GM12878 (cell line): ENCODE results near the gene ANKRD13B. TPM values are rescaled to one million over a fixed set of nuclear protein-coding genes. Genes with fewer than 3 reads are reported as not detected.
A peak's percentile ranks its signal among the peaks of the same experiment; 100 is the strongest.

Experiments
- ATAC-seq: fragments of 200-7000 bp; cut with Tn5 transposase; 3 replicates; pipeline ENCODE4 v1.9.1; 2020; ENCODE audit warnings: mild to moderate bottlenecking, moderate library complexity
- BruUV-seq: library from RNA; stranded (reverse); fragments of 400-500 nt; replicated peaks from 2 replicates; lab custom pipeline; 2021; lab: Mats Ljungman, UMichigan
- CTCF ChIA-PET: fragments of 300-600 bp; sonication (Branson Sonifier 250); formaldehyde crosslinking; extraction: SDS; loops from one replicate; lab custom pipeline; 2021; ENCODE audit warnings: inconsistent platforms; lab: Yijun Ruan, JAX
- POLR2A ChIA-PET: fragments of 350-600 bp; formaldehyde crosslinking; extraction: SDS; loops from one replicate; lab custom pipeline; 2021; ENCODE audit warnings: inconsistent platforms; lab: Charles Lee
- RAD21 ChIA-PET: fragments of 300-600 bp; sonication (Branson Sonifier 250); formaldehyde crosslinking; loops from one replicate; lab custom pipeline; 2023; ENCODE audit warnings: antibody characterized with exemption; ENCODE audit not compliant: unreplicated experiment; lab: Charles Lee
- SMC1A ChIA-PET: fragments of 300-600 bp; sonication (Branson Sonifier 250); formaldehyde crosslinking; loops from one replicate; lab custom pipeline; 2023; ENCODE audit not compliant: unreplicated experiment, uncharacterized antibody; lab: Charles Lee
- DNase-seq: peaks from one replicate; pipeline ENCODE4 v3.0.0-alpha.2; 2011; ENCODE audit warnings: low read depth, low spot score
- FAIRE-seq: peaks from 3 replicates; lab custom pipeline; 2011; peaks lifted over from hg19 to GRCh38; lab: Jason Lieb, UNC
- H2AFZ ChIP-seq: 2 replicates; pipeline ENCODE4 v1.6.0; 2011; ENCODE audit warnings: low read depth, low read length, control low read depth; ENCODE audit not compliant: control insufficient read depth
- H3K27ac ChIP-seq: 2 replicates; pipeline ENCODE4 v1.5.1; 2011; ENCODE audit warnings: control low read depth; ENCODE audit not compliant: control insufficient read depth, insufficient read depth
- H3K27me3 ChIP-seq, 2 experiments: replicated peaks in 1 of 2; 2 replicates each; pipeline versions ENCODE4 v1.6.0 to v1.6.1; 2011; ENCODE audit warnings: low read length in 1 of 2; ENCODE audit not compliant: control insufficient read depth in 2 of 2, insufficient read depth in 2 of 2
- H3K36me3 ChIP-seq, 2 experiments: 2 replicates each; pipeline ENCODE4 v1.5.1; 2011; ENCODE audit warnings: low read length in 1 of 2; ENCODE audit not compliant: control insufficient read depth in 2 of 2, insufficient read depth in 2 of 2
- H3K4me1 ChIP-seq: 2 replicates; pipeline ENCODE4 v1.6.1; 2011; ENCODE audit warnings: mild to moderate bottlenecking, low read length, moderate library complexity, mixed read lengths; ENCODE audit not compliant: control insufficient read depth, insufficient read depth
- H3K4me2 ChIP-seq: 2 replicates; pipeline ENCODE4 v1.6.0; 2011; ENCODE audit warnings: control low read depth; ENCODE audit not compliant: control insufficient read depth, insufficient read depth
- H3K4me3 ChIP-seq: fragments of 200-600 bp; sonication (generic); 2 replicates; pipeline ENCODE4 v1.5.1; 2016
- H3K79me2 ChIP-seq: 2 replicates; pipeline ENCODE4 v1.6.0; 2011; ENCODE audit warnings: low read length; ENCODE audit not compliant: control insufficient read depth, insufficient read depth
- H3K9ac ChIP-seq: 2 replicates; pipeline ENCODE4 v1.8.0; 2011; ENCODE audit warnings: low read length, control low read depth, mixed read lengths; ENCODE audit not compliant: control insufficient read depth, insufficient read depth
- H3K9me3 ChIP-seq: replicated peaks from 3 replicates; pipeline ENCODE4 v1.5.1; 2011; ENCODE audit warnings: mild to moderate bottlenecking, low read length; ENCODE audit not compliant: control insufficient read depth, insufficient read depth
- H4K20me1 ChIP-seq: 2 replicates; pipeline ENCODE4 v1.6.0; 2011; ENCODE audit not compliant: control insufficient read depth, insufficient read depth
- CREB1 ChIP-seq: IDR thresholded peaks from 2 replicates; pipeline ENCODE4 v1.6.1; 2012; ENCODE audit warnings: low read depth, mild to moderate bottlenecking, inconsistent platforms
- EGR1 ChIP-seq, 2 experiments: IDR thresholded peaks; 1 replicate in 1 of 2; 2 replicates in 1 of 2; pipeline ENCODE4 v1.6.1; 2011 to 2012; ENCODE audit warnings: low read depth in 2 of 2, low read length in 2 of 2, borderline replicate concordance in 1 of 2, mild to moderate bottlenecking in 1 of 2, moderate library complexity in 1 of 2
- IKZF1 ChIP-seq: fragments of 450-650 bp; conservative IDR thresholded peaks from 2 replicates; pipeline ENCODE4 v1.6.1; 2017; ENCODE audit warnings: antibody characterized with exemption, mild to moderate bottlenecking
- JUNB ChIP-seq: IDR thresholded peaks from 2 replicates; pipeline ENCODE4 v1.6.1; 2016; ENCODE audit warnings: antibody characterized with exemption, mild to moderate bottlenecking
- MYC ChIP-seq: IDR thresholded peaks from 2 replicates; pipeline ENCODE4 v1.6.1; 2011; ENCODE audit warnings: mild to moderate bottlenecking, low read length, moderate library complexity, inconsistent platforms; ENCODE audit not compliant: insufficient read depth, insufficient replicate concordance, insufficient read length, severe bottlenecking
- NFIC ChIP-seq: IDR thresholded peaks from 2 replicates; pipeline ENCODE4 v1.6.1; 2012; ENCODE audit warnings: low read depth, mild to moderate bottlenecking, inconsistent platforms, low read length, moderate library complexity
- NRF1 ChIP-seq: conservative IDR thresholded peaks from 2 replicates; pipeline ENCODE4 v1.6.1; 2011; ENCODE audit warnings: mild to moderate bottlenecking, low read depth, low read length, improper control_type of control experiment
- POLR2AphosphoS5 ChIP-seq: IDR thresholded peaks from 2 replicates; pipeline ENCODE4 v1.6.1; 2011; ENCODE audit warnings: mild to moderate bottlenecking, low read length, inconsistent platforms
- RAD51 ChIP-seq: fragments of 450-650 bp; IDR thresholded peaks from 2 replicates; pipeline ENCODE4 v1.6.1; 2016; ENCODE audit warnings: moderate library complexity, mild to moderate bottlenecking, inconsistent platforms
- SUZ12 ChIP-seq: fragments of 200-600 bp; sonication (generic); IDR thresholded peaks from one replicate; pipeline ENCODE4 v1.6.1; 2018; ENCODE audit warnings: antibody characterized with exemption, mild to moderate bottlenecking; ENCODE audit not compliant: unreplicated experiment
- TCF3 ChIP-seq: IDR thresholded peaks from 2 replicates; pipeline ENCODE4 v1.6.1; 2012; ENCODE audit warnings: low read depth, mild to moderate bottlenecking, low read length, borderline replicate concordance; ENCODE audit not compliant: insufficient read depth
- ZNF24 ChIP-seq: fragments of 450-650 bp; IDR thresholded peaks from 2 replicates; pipeline ENCODE4 v1.6.1; 2017; ENCODE audit warnings: antibody characterized with exemption, mild to moderate bottlenecking
- ZSCAN29 ChIP-seq: fragments of 450-650 bp; IDR thresholded peaks from 2 replicates; pipeline ENCODE4 v1.6.1; 2017; ENCODE audit warnings: mild to moderate bottlenecking, moderate library complexity
- whole genome bisulfite sequencing: methylation state at CpG from one replicate; pipeline ENCODE4 v1.1.6; 2016; ENCODE audit warnings: low lambda C conversion rate; ENCODE audit not compliant: insufficient replicate concordance, insufficient coverage; ENCODE audit errors: missing lambda C conversion rate; 5-methylcytosine and 5-hydroxymethylcytosine counted together
- in situ Hi-C: fragments of 300-500 bp; cut with MboI; formaldehyde crosslinking; loops from 9 replicates; pipeline ENCODE4 v1.14.3; 2018; ENCODE audit warnings: mixed read lengths
- intact Hi-C: fragments of 100-400 bp; cut with micrococcal nuclease; formaldehyde crosslinking; loops from one replicate; pipeline ENCODE4 v1.14.2; 2022; ENCODE audit not compliant: unreplicated experiment
- polyA plus RNA-seq, 11 experiments: library from polyadenylated mRNA; depleted of rRNA in 4 of 11; unstranded in 6 of 11; stranded (reverse) in 5 of 11; fragments of >200 nt; fragmentation: Nextera tagmentation in 4 of 11; fragmentation: Illumina TruSeq in 1 of 11; extraction: Ambion mirVana in 4 of 11; extraction: Trizol in 1 of 11; gene quantifications; 1 replicate in 1 of 11; 2 replicates in 10 of 11; pipeline versions ENCODE4 v1.2.1 to v1.2.3, GENCODE V29; 2011 to 2016; ENCODE audit warnings: inconsistent platforms in 2 of 11, missing spikeins in 2 of 11, low read depth in 1 of 11
- total RNA-seq, 4 experiments: library from RNA; depleted of rRNA in 3 of 4; stranded (reverse); fragments of >200 nt in 3 of 4; fragmentation: Illumina TruSeq in 1 of 4; extraction: Trizol in 1 of 4; gene quantifications; 2 replicates each; pipeline versions ENCODE4 v1.2.1 to v1.2.3, GENCODE V29; 2013 to 2021
- TF ChIP-seq, protein P1 (sequence below): fragments of 450-650 bp; IDR thresholded peaks from 2 replicates; pipeline ENCODE4 v1.6.1; 2017; ENCODE audit warnings: mild to moderate bottlenecking
- TF ChIP-seq, protein P2 (sequence below): fragments of 450-650 bp; IDR thresholded peaks from 2 replicates; pipeline ENCODE4 v1.6.1; 2017; ENCODE audit warnings: borderline replicate concordance

Gene ANKRD13B
- total and polyA plus RNA-seq, 10 of the 15 experiments (the other 5 are each of a cell fraction or from before 2014, with no cell fraction given), result 0.18 to 15.0 (median 2.8) TPM

GRCh38 chr17:29627951-29628350 is 35.0 kb downstream of the ANKRD13B start:
- DNase-seq, result no peak
- BruUV-seq, result no TSS peak
- H3K27ac ChIP-seq, result no peak overlapping the region
- in situ Hi-C loops, result no loop called here
- ChIA-PET CTCF (interaction anchor here (1.4 to 4.5 kb wide), 2 partner anchors 11 kb away, joined by 4 to 33 read pairs; no protein-coding TSS in a partner anchor), RAD21 (no interaction called here)
- TF ChIP-seq POLR2AphosphoS5, result 0 out of 2 replicates have a peak, but pooled peaks have one; percentile 1
- TF ChIP-seq, protein P1, sequence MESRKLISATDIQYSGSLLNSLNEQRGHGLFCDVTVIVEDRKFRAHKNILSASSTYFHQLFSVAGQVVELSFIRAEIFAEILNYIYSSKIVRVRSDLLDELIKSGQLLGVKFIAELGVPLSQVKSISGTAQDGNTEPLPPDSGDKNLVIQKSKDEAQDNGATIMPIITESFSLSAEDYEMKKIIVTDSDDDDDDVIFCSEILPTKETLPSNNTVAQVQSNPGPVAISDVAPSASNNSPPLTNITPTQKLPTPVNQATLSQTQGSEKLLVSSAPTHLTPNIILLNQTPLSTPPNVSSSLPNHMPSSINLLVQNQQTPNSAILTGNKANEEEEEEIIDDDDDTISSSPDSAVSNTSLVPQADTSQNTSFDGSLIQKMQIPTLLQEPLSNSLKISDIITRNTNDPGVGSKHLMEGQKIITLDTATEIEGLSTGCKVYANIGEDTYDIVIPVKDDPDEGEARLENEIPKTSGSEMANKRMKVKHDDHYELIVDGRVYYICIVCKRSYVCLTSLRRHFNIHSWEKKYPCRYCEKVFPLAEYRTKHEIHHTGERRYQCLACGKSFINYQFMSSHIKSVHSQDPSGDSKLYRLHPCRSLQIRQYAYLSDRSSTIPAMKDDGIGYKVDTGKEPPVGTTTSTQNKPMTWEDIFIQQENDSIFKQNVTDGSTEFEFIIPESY, result no peak
- TF ChIP-seq, all 136 proteins: peak for 1
- POLR2A ChIA-PET, result no interaction called here
- no peak overlapping the region for H3K4me2 ChIP-seq
- 0 out of 2 replicates have a peak, but pooled peaks cover 3% of the 10 kb centered on the region for H4K20me1 ChIP-seq
- H3K9me3 ChIP-seq, result no peaks in the 10 kb centered on the region
- WGBS, result 100% methylated on average over 1 of the region's 1 CpG
- no peak for ATAC-seq
- no peak for FAIRE-seq
- intact Hi-C loops, result no loop called here
- no peaks in the 10 kb centered on the region for H3K27me3 ChIP-seq
- peaks cover 4% of the 10 kb centered on the region; the same call in 1 of the 2 replicates for H3K4me1 ChIP-seq
- SMC1A ChIA-PET, result no interaction called here
- peaks cover 23 to 24% of the 10 kb centered on the region in 2 experiments for H3K36me3 ChIP-seq
- no peak overlapping the region for H3K9ac ChIP-seq
- H2AFZ ChIP-seq, result no peak overlapping the region
- H3K79me2 ChIP-seq, result no peaks in the 10 kb centered on the region
- H3K4me3 ChIP-seq, result no peak overlapping the region

DNA sequence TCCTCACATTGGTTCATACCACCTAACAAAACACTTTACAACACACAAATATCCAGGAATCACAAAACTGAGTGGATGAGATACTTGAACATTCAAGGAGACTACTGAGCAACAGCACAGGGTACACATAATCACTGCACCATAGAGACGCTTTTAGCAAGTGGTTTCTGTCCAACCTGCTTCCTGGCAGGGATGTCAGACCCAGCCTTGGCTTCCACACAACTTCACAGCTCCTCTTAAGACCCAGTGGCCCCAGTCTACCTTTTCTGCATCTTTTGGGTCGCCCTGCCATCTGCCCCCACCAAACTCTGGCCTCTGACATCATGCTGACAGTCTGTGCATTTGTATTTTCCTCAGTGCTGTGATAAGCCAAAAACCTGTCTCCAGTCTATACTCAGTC is 35.7 kb downstream of the ANKRD13B start:
- Histone ChIP-seq H3K36me3 (peaks cover 23 to 24% of the 10 kb centered on the region in 2 experiments), H3K4me2 (no peak overlapping the region), H3K4me3 (no peak overlapping the region), H3K27me3 (no peaks in the 10 kb centered on the region), H3K9me3 (no peaks in the 10 kb centered on the region), H3K9ac (no peak overlapping the region), H3K4me1 (no peaks in the 10 kb centered on the region), H3K79me2 (no peaks in the 10 kb centered on the region), H3K27ac (no peak overlapping the region), H4K20me1 (0 out of 2 replicates have a peak, but pooled peaks cover 1% of the 10 kb centered on the region), H2AFZ (no peak overlapping the region)
- ATAC-seq (no peak), DNase-seq (no peak), FAIRE-seq (no peak)
- ChIA-PET SMC1A (interaction anchor here (0.7 kb wide), 1 partner anchor 70 kb away, joined by 3 read pairs; no protein-coding TSS in a partner anchor), RAD21 (no interaction called here), POLR2A (no interaction called here), CTCF (interaction anchor here (1.0 to 4.5 kb wide), 3 partner anchors 10 to 178 kb away, joined by 3 to 33 read pairs (median 4); no protein-coding TSS in a partner anchor)
- intact Hi-C loops (no loop called here), in situ Hi-C loops (no loop called here)
- 85% methylated on average over 2 of the region's 2 CpGs for WGBS
- BruUV-seq, result no TSS peak
- TF ChIP-seq ZNF24, result no peak
- no peak for TF ChIP-seq RAD51
- no peak for TF ChIP-seq ZSCAN29
- TF ChIP-seq NRF1, result no peak
- no peak for TF ChIP-seq JUNB
- TF ChIP-seq SUZ12, result no peak
- TF ChIP-seq, protein P2, sequence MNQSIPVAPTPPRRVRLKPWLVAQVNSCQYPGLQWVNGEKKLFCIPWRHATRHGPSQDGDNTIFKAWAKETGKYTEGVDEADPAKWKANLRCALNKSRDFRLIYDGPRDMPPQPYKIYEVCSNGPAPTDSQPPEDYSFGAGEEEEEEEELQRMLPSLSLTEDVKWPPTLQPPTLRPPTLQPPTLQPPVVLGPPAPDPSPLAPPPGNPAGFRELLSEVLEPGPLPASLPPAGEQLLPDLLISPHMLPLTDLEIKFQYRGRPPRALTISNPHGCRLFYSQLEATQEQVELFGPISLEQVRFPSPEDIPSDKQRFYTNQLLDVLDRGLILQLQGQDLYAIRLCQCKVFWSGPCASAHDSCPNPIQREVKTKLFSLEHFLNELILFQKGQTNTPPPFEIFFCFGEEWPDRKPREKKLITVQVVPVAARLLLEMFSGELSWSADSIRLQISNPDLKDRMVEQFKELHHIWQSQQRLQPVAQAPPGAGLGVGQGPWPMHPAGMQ, result no peak
- no peak for TF ChIP-seq IKZF1
- TF ChIP-seq CREB1, result no peak
- TF ChIP-seq NFIC, result no peak
- no peak for TF ChIP-seq EGR1 (IDR thresholded peaks at IDR 0.05; ENCODE audit: borderline replicate concordance in 1 of 2, low read depth in 2 of 2, low read length in 2 of 2)
- TF ChIP-seq MYC, result no peak
- no peak for TF ChIP-seq TCF3
